KMS-11 (cell line): Measurements from ENCODE around the gene KLHL41.
A peak's percentile ranks its signal among the peaks of the same experiment; 100 is the strongest.

Source experiments
- H2AFZ ChIP-seq: fragments of 200-600 bp; sonication (generic); 2 replicates; pipeline ENCODE4 v1.6.1; 2016; ENCODE audit warnings: antibody characterized with exemption, mixed run types, low read depth
- H3K27ac ChIP-seq: fragments of 200-600 bp; sonication (generic); 2 replicates; pipeline ENCODE4 v1.6.1; 2016; ENCODE audit warnings: mild to moderate bottlenecking, mixed run types
- H3K27me3 ChIP-seq: fragments of 200-600 bp; sonication (generic); 2 replicates; pipeline ENCODE4 v1.6.1; 2017; ENCODE audit warnings: mild to moderate bottlenecking, low read depth, mixed run types, moderate library complexity; ENCODE audit not compliant: insufficient read depth
- H3K36me3 ChIP-seq: fragments of 200-600 bp; sonication (generic); 2 replicates; pipeline ENCODE4 v1.6.1; 2017; ENCODE audit warnings: mild to moderate bottlenecking, mixed run types; ENCODE audit not compliant: insufficient read depth
- H3K4me1 ChIP-seq: fragments of 200-600 bp; sonication (generic); 2 replicates; pipeline ENCODE4 v1.6.1; 2016; ENCODE audit warnings: mild to moderate bottlenecking, low read depth, mixed run types; ENCODE audit not compliant: poor library complexity, severe bottlenecking
- H3K4me2 ChIP-seq: fragments of 200-600 bp; sonication (generic); 2 replicates; pipeline ENCODE4 v1.7.0; 2016; ENCODE audit warnings: mild to moderate bottlenecking, mixed run types
- H3K4me3 ChIP-seq: fragments of 200-600 bp; sonication (generic); IDR thresholded peaks from 2 replicates; pipeline ENCODE4 v1.6.1; 2017; ENCODE audit warnings: low read depth, low read length, mixed read lengths; ENCODE audit not compliant: insufficient read depth
- H3K79me2 ChIP-seq: fragments of 200-600 bp; sonication (generic); 2 replicates; pipeline ENCODE4 v1.6.1; 2016; ENCODE audit warnings: low read depth, mixed run types; ENCODE audit not compliant: insufficient read depth
- H3K9ac ChIP-seq: fragments of 200-600 bp; sonication (generic); 2 replicates; pipeline ENCODE4 v1.6.1; 2016; ENCODE audit warnings: mild to moderate bottlenecking, mixed run types
- H4K20me1 ChIP-seq: fragments of 200-600 bp; sonication (generic); 2 replicates; pipeline ENCODE4 v1.6.1; 2016; ENCODE audit warnings: mild to moderate bottlenecking, mixed run types; ENCODE audit not compliant: insufficient read depth
- TF ChIP-seq, protein P1 (sequence below): fragments of 200-600 bp; sonication (generic); conservative IDR thresholded peaks from 2 replicates; pipeline ENCODE4 v1.6.1; 2017; ENCODE audit warnings: low read depth, mild to moderate bottlenecking, antibody characterized with exemption, low read length, moderate library complexity, mixed read lengths

Gene KLHL41

DNA sequence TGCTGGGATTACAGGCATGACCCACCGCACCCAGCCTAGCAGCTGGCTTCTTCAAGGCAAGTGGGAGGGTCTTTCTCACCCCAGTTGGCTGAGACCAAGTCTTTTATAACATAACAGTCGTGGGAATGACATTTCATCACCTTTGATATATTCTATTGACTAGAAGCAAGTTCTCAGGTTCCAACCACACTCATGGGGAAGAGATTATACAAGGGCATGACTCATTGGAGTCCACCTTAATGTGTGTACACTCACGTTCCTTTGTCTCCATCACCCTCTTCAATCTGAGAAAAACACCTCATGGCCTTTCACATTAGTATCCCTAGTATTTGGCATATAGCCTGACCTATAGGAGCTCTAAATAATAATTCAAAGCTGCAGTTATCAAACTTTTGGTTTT, 33.0 kb upstream of the KLHL41 start:
- TF ChIP-seq, protein P1, sequence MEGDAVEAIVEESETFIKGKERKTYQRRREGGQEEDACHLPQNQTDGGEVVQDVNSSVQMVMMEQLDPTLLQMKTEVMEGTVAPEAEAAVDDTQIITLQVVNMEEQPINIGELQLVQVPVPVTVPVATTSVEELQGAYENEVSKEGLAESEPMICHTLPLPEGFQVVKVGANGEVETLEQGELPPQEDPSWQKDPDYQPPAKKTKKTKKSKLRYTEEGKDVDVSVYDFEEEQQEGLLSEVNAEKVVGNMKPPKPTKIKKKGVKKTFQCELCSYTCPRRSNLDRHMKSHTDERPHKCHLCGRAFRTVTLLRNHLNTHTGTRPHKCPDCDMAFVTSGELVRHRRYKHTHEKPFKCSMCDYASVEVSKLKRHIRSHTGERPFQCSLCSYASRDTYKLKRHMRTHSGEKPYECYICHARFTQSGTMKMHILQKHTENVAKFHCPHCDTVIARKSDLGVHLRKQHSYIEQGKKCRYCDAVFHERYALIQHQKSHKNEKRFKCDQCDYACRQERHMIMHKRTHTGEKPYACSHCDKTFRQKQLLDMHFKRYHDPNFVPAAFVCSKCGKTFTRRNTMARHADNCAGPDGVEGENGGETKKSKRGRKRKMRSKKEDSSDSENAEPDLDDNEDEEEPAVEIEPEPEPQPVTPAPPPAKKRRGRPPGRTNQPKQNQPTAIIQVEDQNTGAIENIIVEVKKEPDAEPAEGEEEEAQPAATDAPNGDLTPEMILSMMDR: no peak
- H3K27ac ChIP-seq: no peak overlapping the region
- no peak overlapping the region for H3K4me2 ChIP-seq
- no peaks in the 10 kb centered on the region for H3K36me3 ChIP-seq
- no peak overlapping the region for H3K4me3 ChIP-seq
- 0 out of 2 replicates have a peak, but pooled peaks cover 2% of the 10 kb centered on the region for H3K27me3 ChIP-seq
- H3K79me2 ChIP-seq: no peaks in the 10 kb centered on the region
- H3K4me1 ChIP-seq: no peaks in the 10 kb centered on the region
- H4K20me1 ChIP-seq: no peaks in the 10 kb centered on the region
- H2AFZ ChIP-seq: no peak overlapping the region
- no peak overlapping the region for H3K9ac ChIP-seq

DNA sequence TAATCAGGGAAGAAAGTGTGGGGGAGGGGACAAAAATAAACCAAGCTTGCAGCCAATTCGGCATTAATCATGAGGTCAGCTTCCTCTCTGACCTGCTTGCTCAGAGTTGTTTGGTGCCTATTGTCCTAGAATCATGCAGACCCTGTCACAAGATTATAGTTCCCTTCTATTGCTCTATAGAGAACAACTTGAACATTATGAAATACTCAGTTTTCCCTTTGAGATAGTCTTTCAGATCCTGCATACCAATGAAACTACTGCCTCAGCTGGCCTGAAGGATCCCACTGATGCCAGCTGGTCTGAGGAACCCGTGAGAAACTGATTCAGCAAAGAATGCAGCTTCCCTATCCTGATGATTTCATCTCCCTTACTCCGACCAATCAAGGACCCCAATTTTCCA, 31.2 kb upstream of the KLHL41 start:
- Histone ChIP-seq H3K4me3 (no peak overlapping the region), H3K4me1 (no peaks in the 10 kb centered on the region), H4K20me1 (no peaks in the 10 kb centered on the region), H3K36me3 (no peaks in the 10 kb centered on the region), H2AFZ (peak overlapping the region; percentile 94), H3K79me2 (no peaks in the 10 kb centered on the region), H3K9ac (no peak overlapping the region), H3K27ac (no peak overlapping the region), H3K4me2 (no peak overlapping the region), H3K27me3 (no peaks in the 10 kb centered on the region)
- TF ChIP-seq, protein P1: no peak

DNA sequence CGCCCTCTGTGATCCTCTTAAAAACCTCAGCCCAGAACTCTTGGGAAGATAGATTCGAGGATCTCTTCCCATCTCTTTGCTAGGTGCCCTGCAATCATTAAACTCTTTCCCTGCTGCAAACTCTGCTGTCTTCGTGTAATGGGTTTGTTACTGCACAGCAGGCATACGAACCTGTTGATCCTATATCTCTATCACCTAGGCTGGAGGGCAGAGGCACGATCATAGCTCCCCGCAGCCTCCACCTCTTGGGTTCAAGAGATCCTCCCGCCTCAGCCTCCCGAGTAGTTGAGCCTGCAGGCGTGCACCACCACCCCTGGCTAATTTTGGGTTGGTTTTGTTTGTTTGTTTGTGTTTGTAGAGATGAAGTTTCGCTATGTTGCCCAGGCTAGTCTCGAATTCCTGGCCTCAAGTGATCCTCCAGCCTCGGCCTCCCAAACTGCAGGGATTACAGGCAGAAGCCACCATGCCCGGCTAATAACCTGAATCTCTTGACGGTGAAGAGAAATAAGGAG, 30.7 kb upstream of the KLHL41 start:
- Histone ChIP-seq H2AFZ (peak overlapping the region; percentile 94), H3K27ac (no peak overlapping the region), H3K4me3 (peak overlapping the region; percentile 30), H3K36me3 (no peaks in the 10 kb centered on the region), H3K27me3 (no peaks in the 10 kb centered on the region), H3K9ac (peak overlapping the region; percentile 32; the same call in 1 of the 2 replicates), H3K79me2 (no peaks in the 10 kb centered on the region), H3K4me2 (peak overlapping the region; percentile 90), H3K4me1 (no peaks in the 10 kb centered on the region), H4K20me1 (no peaks in the 10 kb centered on the region)
- TF ChIP-seq, protein P1: no peak

DNA sequence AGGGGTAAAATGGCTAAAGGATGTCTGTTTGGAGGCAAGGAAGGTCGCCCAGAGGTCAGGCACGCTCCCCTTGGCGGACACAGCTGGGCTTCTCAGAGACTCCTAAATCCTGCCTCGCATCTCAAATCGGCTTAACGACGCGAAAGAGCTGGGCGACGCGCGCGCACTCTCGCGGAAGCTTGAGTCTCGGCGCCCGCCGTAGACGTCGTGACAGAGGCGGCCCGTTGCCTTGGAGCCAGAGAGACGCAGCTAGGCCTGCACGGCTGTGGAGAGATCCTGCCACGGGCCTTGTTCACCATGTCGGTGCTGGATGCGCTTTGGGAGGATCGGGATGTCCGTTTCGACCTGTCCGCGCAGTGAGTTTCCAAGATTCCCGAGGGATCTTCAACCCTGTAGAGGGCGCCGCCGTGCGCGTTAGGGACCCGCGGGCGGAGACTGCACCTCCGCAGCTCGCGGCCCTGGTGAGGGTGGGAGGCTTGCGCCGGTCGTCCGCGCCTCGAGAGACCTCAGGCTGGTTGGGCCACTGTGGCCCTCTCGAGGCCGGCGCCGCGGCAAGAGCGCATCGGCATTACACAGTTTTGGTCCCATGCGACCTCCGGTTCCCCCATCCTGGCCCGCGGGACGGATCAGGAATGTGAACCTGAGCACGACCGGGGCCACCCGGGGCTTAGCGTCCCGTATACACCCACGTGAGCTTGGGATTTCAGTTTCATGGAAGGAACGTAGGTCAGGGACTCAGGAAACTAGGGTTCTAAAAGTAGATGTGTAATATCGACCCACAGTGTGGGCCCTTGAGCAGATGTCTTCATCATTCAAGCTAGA, 30.0 kb upstream of the KLHL41 start, which contains the start of gene BBS5:
Gene BBS5, plus strand, starts transcription at position 238 of the 822 bp plus-strand sequence. Its CDS starts 60 bp downstream, at position 298.
- Histone ChIP-seq H3K4me3 (peak within 1 kb of the TSS; percentile 88), H3K79me2 (no peaks in the 10 kb centered on the region), H3K27ac (no peak within 1 kb of the TSS), H3K36me3 (no peaks in the 10 kb centered on the region), H3K4me1 (no peaks in the 10 kb centered on the region), H3K9ac (peak within 1 kb of the TSS; percentile 32; the same call in 1 of the 2 replicates), H4K20me1 (no peaks in the 10 kb centered on the region), H2AFZ (peak within 1 kb of the TSS; percentile 94), H3K27me3 (no peaks in the 10 kb centered on the region), H3K4me2 (peak within 1 kb of the TSS; percentile 90)
- TF ChIP-seq, protein P1: peak; percentile 42
